Tibial nerve (tissue), 3 donors: ENCODE measurements around the gene SLC35F3.

Source experiments
- POLR2A ChIP-seq, 2 donors: fragments of 450-650 bp; IDR thresholded peaks; one replicate each; pipeline ENCODE4 v1.6.1; 2017; ENCODE audit warnings: antibody characterized with exemption in 2 of 2, mild to moderate bottlenecking in 2 of 2, moderate library complexity in 2 of 2
- TF ChIP-seq, protein P1 (sequence below), 5 experiments: fragments of 200-600 bp in 3 of 5; fragments of 450-650 bp in 2 of 5; sonication (generic) in 3 of 5; IDR thresholded peaks; one replicate each; pipeline ENCODE4 v1.5.1; 2016 to 2019; ENCODE audit warnings: antibody characterized with exemption in 5 of 5, mild to moderate bottlenecking in 3 of 5, moderate library complexity in 2 of 5

DNA sequence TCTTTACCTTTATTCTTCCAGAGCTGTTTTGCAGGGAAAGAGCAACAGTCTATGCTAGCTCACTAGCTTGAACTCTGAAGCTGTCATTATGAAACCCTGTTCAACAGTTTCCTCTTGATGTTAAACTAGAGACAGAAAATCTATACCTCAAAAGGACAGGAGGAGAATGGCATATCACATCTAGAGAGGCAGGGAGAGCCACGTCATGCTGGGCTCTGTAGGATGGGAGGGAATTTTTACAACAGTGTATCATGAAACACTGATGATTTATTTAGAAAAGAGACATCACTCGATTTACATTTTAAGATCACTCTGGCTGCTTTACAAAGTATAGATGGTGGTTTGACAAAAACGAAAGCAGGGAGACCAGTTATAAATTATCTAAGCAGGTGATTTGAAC lies 243.9 kb downstream of the SLC35F3 start:
- TF ChIP-seq POLR2A (IDR thresholded peaks at IDR 0.05) = no peak
- TF ChIP-seq, protein P1, sequence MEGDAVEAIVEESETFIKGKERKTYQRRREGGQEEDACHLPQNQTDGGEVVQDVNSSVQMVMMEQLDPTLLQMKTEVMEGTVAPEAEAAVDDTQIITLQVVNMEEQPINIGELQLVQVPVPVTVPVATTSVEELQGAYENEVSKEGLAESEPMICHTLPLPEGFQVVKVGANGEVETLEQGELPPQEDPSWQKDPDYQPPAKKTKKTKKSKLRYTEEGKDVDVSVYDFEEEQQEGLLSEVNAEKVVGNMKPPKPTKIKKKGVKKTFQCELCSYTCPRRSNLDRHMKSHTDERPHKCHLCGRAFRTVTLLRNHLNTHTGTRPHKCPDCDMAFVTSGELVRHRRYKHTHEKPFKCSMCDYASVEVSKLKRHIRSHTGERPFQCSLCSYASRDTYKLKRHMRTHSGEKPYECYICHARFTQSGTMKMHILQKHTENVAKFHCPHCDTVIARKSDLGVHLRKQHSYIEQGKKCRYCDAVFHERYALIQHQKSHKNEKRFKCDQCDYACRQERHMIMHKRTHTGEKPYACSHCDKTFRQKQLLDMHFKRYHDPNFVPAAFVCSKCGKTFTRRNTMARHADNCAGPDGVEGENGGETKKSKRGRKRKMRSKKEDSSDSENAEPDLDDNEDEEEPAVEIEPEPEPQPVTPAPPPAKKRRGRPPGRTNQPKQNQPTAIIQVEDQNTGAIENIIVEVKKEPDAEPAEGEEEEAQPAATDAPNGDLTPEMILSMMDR (IDR thresholded peaks at IDR 0.05) = no peak
